GM19043 (cell line): ENCODE data around the gene NRG2.

ENCODE experiments used
- ATAC-seq: cut with Tn5 transposase; IDR thresholded peaks from one replicate; pipeline ENCODE4 v1.9.1; 2021; ENCODE audit warnings: low read depth; ENCODE audit not compliant: unreplicated experiment

Gene NRG2

DNA sequence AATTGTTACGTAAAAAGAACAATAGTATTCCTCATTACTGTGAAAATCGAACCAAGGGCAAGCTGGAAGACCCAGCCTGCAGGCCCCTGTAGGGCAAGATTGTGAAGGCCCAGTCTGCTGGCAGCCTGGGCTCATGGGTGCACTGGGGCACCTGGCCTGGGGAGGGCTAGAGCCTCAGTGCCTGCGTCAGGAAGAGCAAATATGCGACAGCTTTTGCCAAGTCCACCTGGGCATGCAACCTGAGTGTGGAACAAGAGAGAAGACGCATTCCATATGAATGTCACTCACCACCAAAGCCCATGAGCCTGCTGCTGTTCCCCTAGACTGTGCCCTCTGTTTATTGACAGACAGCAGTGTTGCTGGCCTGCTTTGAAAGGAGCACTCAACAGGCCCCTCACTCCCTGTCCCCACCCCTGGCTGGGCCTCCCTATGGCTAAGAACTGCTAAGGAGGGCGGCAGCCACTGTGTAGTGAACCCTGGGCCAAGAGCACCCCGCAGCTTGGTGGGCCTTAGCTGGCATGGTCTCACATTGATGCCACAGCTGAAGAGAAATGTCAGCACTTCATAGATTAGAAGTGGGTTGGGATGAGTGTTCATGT lies 219.2 kb downstream of the NRG2 start:
- no peak for ATAC-seq

DNA sequence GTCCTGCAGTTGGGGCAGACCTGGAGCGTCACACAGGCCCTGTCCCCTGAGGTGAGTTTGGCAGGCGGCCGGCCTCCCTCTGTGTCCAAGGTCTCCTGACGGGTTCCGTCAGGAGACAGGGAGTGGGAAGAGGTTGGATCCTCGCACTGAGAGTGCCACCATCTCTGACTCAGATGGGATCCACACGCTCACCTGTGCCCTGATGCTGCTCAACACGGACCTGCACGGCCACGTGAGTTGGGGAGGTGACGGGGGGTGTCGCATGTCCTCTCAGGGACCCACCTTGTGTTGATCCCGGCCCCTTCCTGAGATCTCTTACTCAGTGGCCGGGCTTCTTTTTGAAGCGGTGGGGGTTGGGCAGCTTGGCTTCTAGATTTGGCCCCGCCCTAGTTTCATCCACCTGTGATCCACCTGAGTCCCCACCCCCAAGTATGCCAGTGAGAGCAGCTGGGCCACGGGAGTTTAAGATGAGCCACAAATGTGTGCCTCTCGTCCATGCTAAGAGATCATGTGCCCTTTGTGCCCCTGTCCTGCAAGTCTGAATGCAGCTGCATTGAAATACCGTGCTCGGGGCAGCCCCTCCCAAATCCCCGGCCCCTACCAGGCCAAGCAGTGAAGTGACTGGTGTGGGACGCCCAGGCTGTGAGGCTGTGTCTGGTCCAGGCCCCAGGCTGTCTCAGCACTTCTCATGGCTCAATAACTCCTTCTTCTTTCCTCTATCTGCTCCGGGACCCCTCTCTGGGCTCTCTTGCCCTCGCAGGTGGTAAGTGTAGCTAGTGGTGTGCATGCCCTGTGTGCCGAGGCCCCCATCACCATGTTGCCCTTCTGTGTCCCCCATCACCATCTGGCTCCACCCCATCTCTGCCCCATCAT lies 220.3 kb downstream of the NRG2 start:
- ATAC-seq: no peak

DNA sequence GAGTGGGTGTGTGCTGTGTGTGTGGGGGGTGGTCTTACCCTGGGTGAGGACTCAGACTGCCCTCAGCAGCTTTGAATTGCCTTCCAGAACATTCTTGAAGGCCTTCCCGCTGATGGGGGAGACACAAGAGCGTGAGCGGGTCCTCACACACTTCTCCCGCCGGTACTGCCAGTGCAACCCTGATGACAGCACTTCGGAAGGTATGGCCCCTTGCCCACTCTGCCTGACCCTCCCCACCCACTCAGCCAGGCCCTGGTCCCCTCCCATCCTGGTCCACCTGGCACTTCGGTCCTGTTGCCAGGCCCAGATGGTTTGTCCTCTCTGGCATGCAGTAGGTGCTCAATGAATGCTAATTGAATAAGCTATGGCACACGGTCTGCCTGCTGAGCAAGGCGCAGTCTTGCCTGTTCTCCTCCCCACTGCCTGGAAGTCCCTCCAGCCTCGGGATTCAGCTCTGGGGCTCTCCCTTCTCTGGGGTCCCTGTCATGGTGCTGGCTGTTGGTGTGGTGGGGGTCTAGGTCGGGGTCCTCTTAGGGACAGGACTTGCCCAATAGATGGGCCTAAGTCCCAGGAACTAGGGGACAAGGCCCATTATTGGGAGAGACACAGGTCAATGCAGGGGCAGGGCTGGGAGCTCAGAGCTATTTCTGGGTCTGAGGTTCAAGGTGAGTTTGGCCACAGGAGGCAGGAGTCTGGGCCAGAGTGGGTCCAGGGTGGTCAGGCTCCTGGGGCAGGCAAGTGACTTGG lies 221.1 kb downstream of the NRG2 start:
- ATAC-seq: no peak

- ATAC-seq: no peak
Measured at GRCh38 chr5:139820606-139821005, 222.5 kb downstream of the NRG2 start.

DNA sequence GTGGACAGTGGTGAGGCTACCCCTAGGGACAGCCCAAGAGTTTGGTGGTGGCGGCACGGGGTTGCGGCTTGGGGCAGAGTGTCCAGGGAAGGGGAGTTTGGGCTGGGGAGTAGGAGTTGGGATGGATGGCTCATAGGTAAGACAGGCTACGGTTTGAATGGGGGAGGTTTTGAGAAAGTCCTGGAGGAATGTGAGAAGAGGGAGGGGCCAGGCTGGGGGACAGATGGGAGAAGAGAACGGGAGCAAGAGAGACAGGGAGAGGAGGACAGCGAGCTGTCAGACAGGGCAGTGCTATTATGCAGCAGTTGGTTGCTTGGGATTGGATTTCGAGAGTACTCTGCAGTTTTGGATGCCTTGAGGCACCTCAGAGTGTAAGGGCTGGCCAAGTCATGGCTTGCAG lies 223.0 kb downstream of the NRG2 start:
- ATAC-seq: no peak

DNA sequence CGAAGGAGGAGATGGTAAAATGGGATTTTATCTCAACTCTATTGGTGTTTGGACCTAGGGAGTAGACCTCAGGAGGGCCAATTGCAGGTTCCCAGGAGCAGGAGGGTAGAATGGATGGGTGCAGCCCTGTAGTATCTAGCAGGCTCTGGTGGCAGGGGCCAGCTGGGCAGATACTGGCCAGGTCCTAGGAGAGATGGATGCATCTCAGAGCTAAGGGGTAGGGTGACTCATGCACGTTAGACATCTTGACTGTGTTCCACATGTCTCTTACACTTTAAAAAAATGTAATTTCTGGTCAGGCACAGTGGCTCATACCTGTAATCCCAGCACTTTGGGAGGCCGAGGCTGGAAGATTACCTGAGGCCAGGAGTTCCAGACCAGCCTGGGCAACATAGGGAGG lies 225.1 kb downstream of the NRG2 start:
- no peak for ATAC-seq

DNA sequence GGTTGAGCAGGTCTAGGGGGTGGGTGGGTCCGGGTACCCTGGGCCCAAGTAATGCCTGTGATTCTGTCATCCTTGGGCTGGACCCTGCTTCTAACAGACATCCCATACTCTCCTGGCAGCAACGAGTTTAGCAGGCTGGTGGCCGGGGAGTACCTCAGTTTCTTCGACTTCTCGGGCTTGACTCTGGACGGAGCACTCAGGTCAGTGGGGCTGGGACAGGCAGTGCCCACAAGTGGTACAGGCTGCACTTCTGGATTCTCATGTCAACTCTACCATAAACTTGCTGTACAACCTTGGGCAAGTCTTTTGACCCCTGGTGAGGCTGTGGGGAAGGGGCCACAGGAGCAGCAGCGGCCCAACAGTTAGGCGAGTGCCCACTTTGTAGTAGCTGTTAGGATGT lies 225.7 kb downstream of the NRG2 start:
- ATAC-seq: no peak

DNA sequence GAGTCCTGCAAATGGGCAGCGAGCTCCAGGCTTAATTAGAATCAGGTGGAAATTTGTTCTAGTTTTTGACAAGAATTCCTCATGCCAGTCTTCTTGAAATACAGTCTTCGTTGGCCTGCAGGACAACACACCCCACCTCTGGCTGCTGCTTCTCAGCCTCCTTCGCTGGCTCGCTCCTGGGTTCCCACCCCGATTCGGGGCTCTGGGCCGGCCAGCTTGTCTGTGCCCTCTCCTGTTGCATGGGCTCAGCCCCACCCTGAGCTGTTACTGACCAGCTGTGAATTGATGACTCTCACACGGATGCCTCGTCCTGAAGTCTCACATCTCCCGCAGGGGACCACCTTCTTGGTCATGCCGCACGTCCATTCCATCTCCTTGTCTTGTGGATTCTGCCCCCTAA lies 226.5 kb downstream of the NRG2 start:
- no peak for ATAC-seq

GRCh38 chr5:139814704-139815280 lies 228.3 kb downstream of the NRG2 start:
- ATAC-seq: no peak

GRCh38 chr5:139814191-139814601 lies 228.9 kb downstream of the NRG2 start:
- ATAC-seq: no peak

DNA sequence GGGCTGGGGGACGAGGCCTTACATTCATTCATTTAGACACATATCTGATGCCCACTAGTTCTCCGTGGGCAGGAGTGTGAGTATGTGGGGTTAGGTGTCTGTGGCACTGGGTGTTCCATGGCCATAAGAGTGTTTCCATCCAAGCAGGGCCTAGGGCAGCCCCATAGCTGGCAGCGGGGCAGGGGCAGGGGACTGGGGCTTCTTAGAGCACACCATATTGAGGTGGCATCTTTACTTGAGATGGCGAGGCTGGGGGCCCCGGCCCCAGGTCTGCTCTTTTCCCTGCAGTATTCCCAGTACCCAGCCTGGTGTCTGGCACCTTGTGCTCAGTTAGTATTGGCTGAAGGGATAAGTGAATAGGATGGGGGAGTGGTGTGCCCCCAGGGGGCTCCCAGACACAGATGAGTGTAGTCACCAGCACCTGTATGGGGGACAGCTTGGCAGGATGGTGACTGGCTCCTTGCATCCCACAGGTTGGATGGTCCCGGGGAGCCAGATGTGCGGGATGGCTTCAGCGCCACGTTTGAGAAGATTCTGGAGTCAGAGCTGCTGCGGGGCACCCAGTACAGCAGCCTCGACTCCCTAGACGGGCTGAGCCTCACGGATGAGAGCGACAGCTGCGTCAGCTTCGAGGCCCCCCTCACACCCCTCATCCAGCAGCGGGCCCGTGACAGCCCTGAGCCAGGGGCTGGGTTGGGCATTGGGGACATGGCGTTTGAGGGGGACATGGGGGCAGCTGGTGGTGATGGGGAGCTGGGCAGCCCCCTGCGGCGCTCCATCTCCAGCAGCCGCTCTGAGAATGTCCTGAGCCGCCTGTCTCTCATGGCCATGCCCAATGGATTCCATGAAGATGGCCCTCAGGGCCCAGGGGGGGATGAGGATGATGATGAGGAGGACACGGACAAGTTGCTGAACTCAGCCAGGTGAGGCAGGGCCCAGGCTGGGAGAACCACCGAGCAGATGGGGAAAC lies 230.0 kb downstream of the NRG2 start:
- no peak for ATAC-seq

- no peak for ATAC-seq
Measured at GRCh38 chr5:139812323-139812722, 230.8 kb downstream of the NRG2 start.

- ATAC-seq: no peak
Measured at GRCh38 chr5:139811274-139811607, 231.9 kb downstream of the NRG2 start.

- no peak for ATAC-seq
Measured at GRCh38 chr5:139810341-139811273, 232.5 kb downstream of the NRG2 start.

DNA sequence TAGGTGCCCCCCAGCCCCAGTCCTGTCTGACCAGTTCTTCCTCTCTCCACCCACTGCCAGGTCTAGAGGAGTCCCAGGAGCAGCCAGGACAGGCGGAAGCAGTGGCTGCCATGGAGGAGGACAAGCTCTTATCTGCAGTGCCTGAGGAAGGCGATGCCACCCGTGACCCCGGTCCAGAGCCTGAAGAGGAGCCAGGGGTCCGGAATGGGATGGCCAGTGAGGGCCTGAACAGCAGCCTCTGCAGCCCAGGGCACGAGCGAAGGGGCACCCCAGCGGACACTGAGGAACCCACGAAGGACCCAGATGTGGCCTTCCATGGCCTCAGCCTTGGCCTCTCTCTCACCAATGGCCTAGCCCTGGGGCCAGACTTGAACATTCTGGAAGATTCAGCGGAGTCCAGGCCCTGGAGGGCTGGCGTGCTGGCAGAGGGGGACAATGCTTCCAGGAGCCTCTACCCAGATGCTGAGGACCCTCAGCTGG lies 233.7 kb downstream of the NRG2 start:
- no peak for ATAC-seq

DNA sequence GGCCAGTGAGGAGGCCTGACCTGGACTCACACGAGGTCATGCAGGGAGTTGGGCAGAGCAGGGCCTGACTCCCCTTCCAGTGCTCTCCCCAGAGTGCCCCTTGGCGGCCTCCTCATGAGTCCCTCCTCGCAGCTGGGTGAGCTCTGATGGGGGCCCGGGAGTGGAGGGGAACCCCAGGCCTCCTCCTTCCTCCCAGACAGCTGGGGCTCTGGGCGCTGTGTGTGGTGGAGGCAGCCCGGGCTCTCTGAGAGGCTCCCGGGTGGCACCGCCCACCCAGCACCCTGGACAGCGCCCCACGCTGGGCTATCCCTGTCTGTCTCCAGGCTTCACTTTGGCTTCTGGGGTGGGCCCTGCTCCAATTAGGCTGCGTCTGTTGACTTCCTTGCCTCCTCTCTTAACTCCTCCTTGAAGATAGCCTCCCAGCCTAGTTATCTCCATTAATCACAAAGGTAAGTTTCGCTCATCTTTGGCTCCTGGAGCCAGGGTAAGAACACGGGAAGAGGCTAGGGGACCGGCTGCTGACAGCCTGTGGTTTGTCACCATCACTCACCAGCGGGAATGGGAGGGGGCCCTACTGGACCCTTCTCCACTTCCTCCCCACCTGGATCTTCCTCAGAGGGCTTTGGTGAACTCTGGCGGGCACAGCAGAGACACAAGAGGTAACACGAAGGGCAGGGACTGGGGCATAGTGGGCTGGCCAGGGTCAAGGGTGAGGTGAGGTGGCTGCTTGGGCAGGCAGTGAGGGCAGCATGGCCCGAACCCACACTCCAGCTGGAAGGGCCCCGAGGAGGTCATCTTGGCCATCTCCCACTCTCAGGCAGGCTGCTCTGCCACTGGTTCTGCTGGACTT lies 234.4 kb downstream of the NRG2 start:
- no peak for ATAC-seq

GRCh38 chr5:139807647-139808030 lies 235.5 kb downstream of the NRG2 start:
- ATAC-seq: no peak
